Measurements from ENCODE around the gene KRTAP1-5.
"Not testable (repeated sequence)": the region's sequence is repeated elsewhere in the genome, so short reads cannot be mapped to it uniquely, and the experiment has no call there.

The KRTAP1-5 gene

DNA sequence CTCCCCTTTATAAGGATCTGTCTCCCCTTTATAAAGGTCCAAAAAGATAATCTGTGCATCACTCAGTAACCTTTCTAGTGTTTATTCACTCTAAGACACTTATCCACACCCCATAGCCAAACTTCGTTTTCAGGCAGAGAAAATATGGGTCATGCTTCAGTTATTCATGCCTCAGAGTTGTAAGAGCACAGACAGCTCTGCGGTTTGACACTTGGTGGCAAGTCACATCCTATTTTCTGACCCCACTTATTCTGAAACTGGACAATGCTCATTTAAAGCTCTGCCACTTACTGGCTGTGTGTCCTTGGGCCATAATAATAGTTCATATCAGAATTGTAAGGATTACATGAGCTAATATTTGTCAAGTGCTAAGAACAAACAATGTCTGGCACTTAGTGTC lies 22.1 kb upstream of the KRTAP1-5 start:
- DNase-seq (ENCODE audit: low spot score) (peak; percentile 84), FAIRE-seq (peak; percentile 95)

- DNase-seq (ENCODE audit: low spot score) (peak; percentile 45), FAIRE-seq (no peak)
Observed at GRCh38 chr17:41048441-41048840, 21.4 kb upstream of the KRTAP1-5 start.

- DNase-seq (ENCODE audit: low spot score); FAIRE-seq: not testable (repeated sequence)
Observed at GRCh38 chr17:41046735-41047465, 19.9 kb upstream of the KRTAP1-5 start, which contains the start of gene KRTAP2-1. Gene KRTAP2-1 (minus strand): TSS chr17:41047316. CDS start chr17:41047267, 49 bp downstream.

DNA sequence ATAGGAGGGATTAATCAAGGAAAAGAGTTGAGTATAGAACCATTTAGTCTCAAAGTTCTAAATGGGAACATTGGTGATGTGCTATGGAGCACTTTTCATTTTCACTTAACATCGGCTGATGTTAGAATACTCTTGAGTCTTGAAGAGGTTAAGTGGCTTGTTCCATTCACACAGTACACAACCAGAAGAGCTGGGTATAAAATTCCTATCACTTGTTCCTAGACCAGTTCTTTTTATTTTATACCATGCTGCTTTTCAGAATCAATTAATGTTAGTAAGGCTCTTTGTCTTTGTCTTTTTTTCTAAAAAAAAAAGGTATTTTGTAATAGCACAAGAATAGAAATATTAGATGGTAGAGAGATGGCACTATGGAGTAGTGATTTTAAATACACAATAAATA lies 15.9 kb upstream of the KRTAP1-5 start:
- no peak for FAIRE-seq
- DNase-seq (ENCODE audit: low spot score): no peak

- not testable (repeated sequence) for DNase-seq (ENCODE audit: low spot score); FAIRE-seq
Observed at GRCh38 chr17:41040783-41041571, 14.0 kb upstream of the KRTAP1-5 start, which contains the start of gene KRTAP1-1. Gene KRTAP1-1 (minus strand): TSS chr17:41041450. CDS start chr17:41041397, 53 bp downstream.

DNA sequence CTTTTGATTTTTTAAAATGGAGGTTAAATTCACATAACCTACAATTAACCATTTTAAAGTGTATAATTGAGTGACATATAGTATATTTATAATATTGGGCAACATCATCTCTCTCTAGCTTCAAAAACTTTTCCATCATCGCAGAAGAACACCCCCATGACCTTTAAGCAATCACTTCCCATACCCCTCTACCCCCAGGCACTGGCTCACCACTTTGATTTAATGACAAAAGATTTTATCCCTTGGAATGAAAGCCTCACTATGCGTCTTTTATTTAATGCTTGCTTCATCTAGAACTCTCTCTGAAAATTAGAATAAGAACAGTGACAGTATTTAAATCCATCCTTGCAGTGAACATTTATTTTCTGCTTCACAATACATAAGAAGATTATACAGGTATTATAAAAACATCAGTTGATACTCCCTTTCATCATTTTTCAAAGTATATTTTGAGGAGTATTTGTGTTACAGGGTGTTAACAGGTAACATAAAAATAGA lies 10.9 kb upstream of the KRTAP1-5 start:
- DNase-seq (ENCODE audit: low spot score): no peak
- no peak for FAIRE-seq

GRCh38 chr17:41034346-41034935 lies 7.4 kb upstream of the KRTAP1-5 start, which contains the start of gene KRTAP1-3:
Gene KRTAP1-3 (minus strand): TSS chr17:41034874. CDS start chr17:41034821, 53 bp downstream.
- FAIRE-seq; DNase-seq (ENCODE audit: low spot score): not testable (repeated sequence)

DNA sequence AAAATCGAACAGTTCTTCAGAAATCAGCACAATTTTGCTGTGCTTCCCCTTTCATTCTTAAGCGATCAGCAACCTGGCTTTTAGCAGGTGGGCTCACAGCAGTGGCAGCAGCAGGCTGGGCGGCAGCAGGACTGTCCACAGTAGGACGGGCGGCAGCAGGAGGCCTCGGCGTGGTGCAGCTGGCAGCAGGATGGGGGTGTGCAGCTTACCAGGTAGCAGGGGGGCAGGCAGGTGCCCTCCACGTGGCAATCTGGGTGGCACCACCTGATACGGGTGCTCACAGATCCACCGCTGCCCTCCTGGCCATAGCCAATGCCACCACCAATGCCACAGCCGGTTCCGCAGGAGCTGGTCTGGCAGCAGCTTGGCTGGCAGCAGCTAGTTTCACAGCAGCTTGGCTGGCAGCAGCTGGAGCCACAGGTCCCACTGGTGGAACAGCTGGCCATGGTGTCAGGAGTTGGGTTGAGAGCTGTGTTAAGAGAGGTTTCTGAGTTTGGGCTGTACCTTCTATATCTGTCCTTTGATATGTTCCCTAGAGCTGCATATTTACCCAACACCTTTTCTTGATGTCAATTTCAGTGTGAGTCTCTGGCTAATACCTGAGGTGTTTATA lies 2.7 kb upstream of the KRTAP1-5 start, which contains the start of gene KRTAP1-4:
TSS of gene KRTAP1-4 (minus strand) at position 563 of the 613 bp plus-strand sequence. CDS start at position 446, 117 bp downstream.
- DNase-seq (ENCODE audit: low spot score) (no peak), FAIRE-seq (no peak)

DNA sequence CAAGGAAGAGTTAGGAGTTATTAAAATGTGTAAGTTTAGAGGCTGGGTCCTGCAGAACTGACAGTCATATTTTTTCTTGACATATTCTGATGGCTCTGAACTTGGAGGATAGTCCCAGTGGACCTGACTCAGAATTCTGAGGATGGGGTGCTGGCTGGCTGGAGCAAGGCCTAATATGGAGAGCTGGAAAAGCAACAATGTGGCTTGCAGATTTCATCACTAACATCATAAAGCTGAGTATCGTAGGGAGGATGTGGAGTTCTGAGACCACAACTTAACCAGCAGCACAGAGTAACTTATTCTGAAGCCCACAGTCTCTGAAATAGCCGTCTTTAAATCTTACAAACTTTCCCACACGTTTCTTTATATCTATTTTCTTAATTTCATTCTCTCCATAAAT lies 2.3 kb downstream of the KRTAP1-5 start:
- FAIRE-seq (no peak), DNase-seq (ENCODE audit: low spot score) (no peak)

DNA sequence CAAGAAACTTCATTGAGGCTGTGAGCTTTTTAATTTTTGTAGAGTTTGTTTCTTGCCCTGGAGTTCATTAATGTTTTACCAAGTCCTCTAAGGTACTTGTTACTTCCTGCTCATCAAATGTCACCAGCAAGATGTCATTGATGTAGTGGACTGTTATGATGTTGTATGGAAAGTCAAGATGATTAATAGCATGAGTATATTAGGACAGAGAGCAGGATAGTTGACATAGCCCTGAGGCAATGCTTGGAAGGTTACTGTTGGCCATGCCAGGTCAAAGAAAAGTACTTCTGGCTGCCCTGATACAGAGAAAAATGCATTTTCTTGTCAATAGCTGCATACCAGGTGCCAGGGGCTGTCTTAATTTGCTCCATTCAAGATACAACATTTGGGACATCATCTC lies 6.7 kb downstream of the KRTAP1-5 start:
- DNase-seq (ENCODE audit: low spot score) (no peak), FAIRE-seq (no peak)

DNA sequence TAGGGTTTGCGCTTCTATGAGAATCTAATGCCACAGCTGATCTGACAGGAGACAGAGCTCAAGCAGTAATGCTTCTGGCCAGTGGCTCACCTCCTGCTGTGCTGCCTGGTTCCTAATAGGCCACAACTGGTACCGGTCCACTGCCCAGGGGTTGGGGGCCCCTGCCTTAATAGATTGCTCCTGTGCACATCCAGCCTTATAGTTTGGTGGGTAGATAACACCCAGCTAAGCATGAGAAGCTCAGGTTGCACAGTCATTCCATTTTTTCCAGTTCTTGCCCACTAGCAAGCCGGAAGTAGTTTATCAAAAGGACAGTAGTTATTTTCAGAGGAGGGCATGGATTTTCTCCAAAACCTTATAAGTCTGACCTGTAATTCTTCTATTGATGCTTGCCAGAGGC lies 7.6 kb downstream of the KRTAP1-5 start:
- no peak for DNase-seq (ENCODE audit: low spot score)
- no peak for FAIRE-seq

DNA sequence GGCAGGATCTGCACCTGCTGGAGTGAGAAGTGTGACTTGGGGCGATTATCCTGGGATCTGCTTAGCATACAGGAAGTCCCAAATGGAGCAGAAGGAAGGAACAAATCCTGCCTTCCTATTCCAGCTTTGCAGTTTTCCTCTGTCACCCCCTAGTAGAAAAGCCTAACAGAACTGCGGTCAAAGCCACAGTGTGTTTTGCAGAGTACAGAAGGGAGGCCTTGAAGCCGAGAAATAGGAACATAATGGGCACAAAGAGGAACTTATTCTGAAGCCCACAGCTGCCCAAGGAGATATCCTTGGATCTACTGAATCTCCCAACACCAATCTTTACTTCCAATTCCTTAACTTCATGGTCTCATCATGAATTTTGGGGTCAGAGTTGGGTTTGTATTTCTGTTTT lies 8.5 kb downstream of the KRTAP1-5 start:
- DNase-seq (ENCODE audit: low spot score) (no peak), FAIRE-seq (no peak)

DNA sequence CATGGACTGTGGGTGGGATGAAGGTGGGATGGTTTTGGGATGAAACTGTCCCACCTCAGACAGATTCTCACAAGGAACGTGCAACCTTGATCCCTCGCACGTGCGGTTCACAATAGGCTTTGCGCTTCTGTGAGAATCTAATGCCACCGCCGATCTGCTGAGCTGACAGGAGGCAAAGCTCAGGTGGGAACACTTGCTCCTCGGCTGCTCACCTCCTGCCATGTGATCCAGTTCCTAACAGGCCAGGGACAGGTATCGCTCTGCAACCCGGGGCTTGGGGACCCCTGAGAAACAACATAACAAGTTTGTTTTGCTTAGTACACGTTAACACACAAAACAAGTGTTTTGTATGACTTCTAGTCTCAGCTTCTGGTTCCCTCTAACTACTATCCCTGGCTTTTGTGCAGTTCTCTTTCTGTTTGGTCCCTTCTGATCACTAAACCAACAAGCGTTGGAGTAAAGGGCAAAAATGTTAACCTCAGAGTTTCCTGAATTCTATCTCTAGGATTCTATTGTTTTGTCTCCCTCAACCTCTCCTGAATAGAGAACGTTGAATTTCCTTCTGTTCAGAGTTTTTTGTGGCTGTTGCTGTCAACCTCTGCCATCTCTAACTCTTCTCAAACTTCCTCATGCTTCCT lies 10.3 kb downstream of the KRTAP1-5 start:
- FAIRE-seq (no peak), DNase-seq (ENCODE audit: low spot score) (no peak)

DNA sequence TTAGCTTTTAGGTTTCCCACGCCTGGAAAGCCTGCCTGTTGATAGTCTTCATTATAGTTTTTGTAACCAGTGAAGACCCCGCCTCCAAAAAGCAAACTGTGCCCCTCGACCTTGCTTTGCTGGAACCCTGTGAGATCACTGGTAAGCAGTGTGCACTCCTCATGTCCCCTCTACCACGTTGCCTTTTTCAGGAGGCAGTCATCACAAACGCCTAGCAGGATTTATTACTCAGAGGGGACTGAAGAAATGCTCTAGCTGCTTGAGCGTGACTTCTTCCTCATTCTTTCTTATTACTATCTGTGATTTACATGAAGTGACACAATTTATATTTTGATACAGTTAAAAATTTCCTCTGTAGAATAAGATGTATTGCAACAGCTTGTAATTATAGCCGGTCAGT lies 11.6 kb downstream of the KRTAP1-5 start:
- DNase-seq (ENCODE audit: low spot score) (no peak), FAIRE-seq (no peak)

GRCh38 chr17:41013606-41014005 lies 13.4 kb downstream of the KRTAP1-5 start:
- DNase-seq (ENCODE audit: low spot score): no peak
- FAIRE-seq: no peak

DNA sequence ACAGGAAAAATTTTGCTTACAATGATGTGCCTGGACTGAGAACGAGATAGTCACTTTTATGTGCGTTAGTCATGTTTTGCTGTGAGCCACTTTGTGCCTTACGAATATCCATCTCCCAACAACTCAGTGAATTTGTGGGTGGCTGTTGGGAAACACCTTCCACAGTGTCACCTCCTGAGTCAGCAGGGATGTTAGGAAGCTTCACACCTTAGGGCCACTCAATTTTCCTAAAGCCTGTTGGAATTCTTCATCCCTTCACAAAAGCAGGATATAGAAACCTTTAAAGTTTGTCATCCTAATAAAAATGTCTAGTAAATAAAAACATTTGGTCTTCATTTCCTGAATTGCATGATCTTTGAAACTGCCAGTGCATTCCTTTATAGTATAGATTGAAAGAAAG lies 13.8 kb downstream of the KRTAP1-5 start:
- DNase-seq (ENCODE audit: low spot score): no peak
- no peak for FAIRE-seq

- FAIRE-seq (no peak), DNase-seq (ENCODE audit: low spot score) (no peak)
Observed at GRCh38 chr17:41012326-41013120, 14.5 kb downstream of the KRTAP1-5 start.

DNA sequence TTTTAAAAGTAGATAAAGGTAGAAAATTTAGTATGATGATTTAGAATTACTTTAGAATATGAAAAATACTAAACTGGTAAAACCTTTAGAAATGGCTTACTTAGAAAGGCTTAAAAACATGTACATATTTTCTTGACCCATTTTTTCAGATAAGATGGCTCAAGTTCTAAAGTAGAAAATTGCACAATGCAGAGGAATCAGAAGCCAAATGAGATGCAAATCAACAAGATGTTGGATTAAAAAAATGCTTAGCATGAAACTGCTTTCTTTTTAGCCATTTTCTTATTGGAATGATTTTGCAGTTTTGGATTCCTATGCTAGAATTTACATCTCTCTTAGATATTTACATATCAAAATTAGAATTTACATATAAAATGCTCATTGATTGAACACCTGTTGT lies 16.6 kb downstream of the KRTAP1-5 start:
- DNase-seq (ENCODE audit: low spot score) (no peak), FAIRE-seq (no peak)

- DNase-seq (ENCODE audit: low spot score) (no peak), FAIRE-seq (no peak)
Observed at GRCh38 chr17:41009936-41010335, 17.1 kb downstream of the KRTAP1-5 start.

DNA sequence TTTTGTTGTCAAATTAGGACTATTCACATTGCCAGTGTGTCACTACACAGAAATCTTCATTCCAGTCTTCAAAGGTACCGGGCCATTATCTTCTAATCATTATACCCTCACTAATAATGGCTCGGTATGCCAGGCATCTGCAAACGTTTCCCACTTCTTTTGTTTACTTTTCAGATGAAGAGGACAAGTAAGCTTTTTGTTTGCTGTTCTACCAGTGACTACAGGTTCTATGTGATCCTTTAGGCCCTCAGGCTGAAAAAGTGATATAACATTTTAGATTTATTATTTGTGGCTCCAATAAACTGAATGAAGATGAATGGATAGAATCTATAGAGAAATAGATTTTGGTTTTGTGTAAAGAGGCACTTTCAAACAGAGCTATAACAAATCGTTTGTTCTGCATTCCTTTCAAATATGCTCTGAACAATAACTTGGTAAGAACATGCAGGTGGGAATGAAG lies 17.7 kb downstream of the KRTAP1-5 start:
- FAIRE-seq (no peak), DNase-seq (ENCODE audit: low spot score) (no peak)
